Endothelial cell of umbilical vein (primary cell): Measurements from ENCODE around the gene RNASE7. TPM values are rescaled to one million over a fixed set of nuclear protein-coding genes. Genes with fewer than 3 reads are reported as not detected.

Experiments used
- BruUV-seq: library from RNA; stranded (reverse); fragments of 400-500 nt; replicated peaks from 2 replicates; lab custom pipeline; 2021; lab: Mats Ljungman, UMichigan
- CTCF ChIA-PET: fragments of 300-600, 350-600 bp; sonication (Branson Sonifier 250); formaldehyde crosslinking; loops from one replicate; lab custom pipeline; 2021; ENCODE audit warnings: antibody characterized with exemption, inconsistent platforms; lab: Charles Lee
- POLR2A ChIA-PET: fragments of 300-600, 350-600 bp; sonication (Branson Sonifier 250); formaldehyde crosslinking; loops from one replicate; lab custom pipeline; 2021; ENCODE audit warnings: antibody characterized with exemption, inconsistent platforms; lab: Charles Lee
- DNase-seq: peaks from one replicate; pipeline ENCODE4 v3.0.0-alpha.2; 2011; ENCODE audit warnings: low read depth, low spot score
- FAIRE-seq: peaks from 2 replicates; lab custom pipeline; 2011; peaks lifted over from hg19 to GRCh38; lab: Jason Lieb, UNC
- H2AFZ ChIP-seq: 2 replicates; pipeline ENCODE4 v1.6.0; 2012; ENCODE audit warnings: low read depth, low read length, control low read depth, inconsistent platforms
- H3K27ac ChIP-seq: 2 replicates; pipeline ENCODE4 v1.5.1; 2011; ENCODE audit warnings: low read depth, mild to moderate bottlenecking, control low read depth, low read length, moderate library complexity; ENCODE audit not compliant: insufficient read depth
- H3K27me3 ChIP-seq, 2 experiments: 2 replicates each; pipeline versions ENCODE4 v1.6.0 to v1.6.1; 2011; ENCODE audit warnings: low read length in 2 of 2, mixed read lengths in 1 of 2; ENCODE audit not compliant: control insufficient read depth in 2 of 2, insufficient read depth in 2 of 2
- H3K36me3 ChIP-seq, 2 experiments: 2 replicates in 1 of 2; 3 replicates in 1 of 2; pipeline ENCODE4 v1.5.1; 2011; ENCODE audit warnings: low read length in 2 of 2, mild to moderate bottlenecking in 1 of 2, moderate library complexity in 1 of 2; ENCODE audit not compliant: control insufficient read depth in 2 of 2, insufficient read depth in 2 of 2; ENCODE audit errors: extremely low read depth in 1 of 2
- H3K4me1 ChIP-seq: 3 replicates; pipeline ENCODE4 v1.5.1; 2011; ENCODE audit warnings: mild to moderate bottlenecking, low read length; ENCODE audit not compliant: control insufficient read depth, insufficient read depth; ENCODE audit errors: extremely low read depth
- H3K4me2 ChIP-seq: 2 replicates; pipeline ENCODE4 v1.6.1; 2011; ENCODE audit warnings: low read length, control low read depth, mixed read lengths; ENCODE audit not compliant: insufficient read depth
- H3K4me3 ChIP-seq, 3 experiments: fragments of 200-600 bp in 1 of 3; sonication (generic), shearing (Covaris generic) in 1 of 3; replicated peaks in 1 of 3; 2 replicates each; pipeline ENCODE4 v1.5.1; 2011 to 2016; ENCODE audit warnings: control low read depth in 3 of 3, low read length in 3 of 3, mild to moderate bottlenecking in 2 of 3, inconsistent platforms in 1 of 3, low read depth in 1 of 3, moderate library complexity in 1 of 3; ENCODE audit not compliant: insufficient read depth in 1 of 3
- H3K79me2 ChIP-seq: 2 replicates; pipeline ENCODE4 v1.6.0; 2012; ENCODE audit warnings: low read length, inconsistent platforms; ENCODE audit not compliant: control insufficient read depth, insufficient read depth
- H3K9ac ChIP-seq: replicated peaks from 2 replicates; pipeline ENCODE3; 2011; ENCODE audit warnings: low read length, control low read depth; ENCODE audit not compliant: insufficient read depth; ENCODE audit errors: extremely low read depth
- H3K9me1 ChIP-seq: replicated peaks from 3 replicates; pipeline ENCODE4 v1.6.0; 2011; ENCODE audit warnings: mild to moderate bottlenecking, low read length; ENCODE audit not compliant: control insufficient read depth, insufficient read depth; ENCODE audit errors: extremely low read depth
- H3K9me3 ChIP-seq: replicated peaks from 2 replicates; pipeline ENCODE4 v1.5.1; 2012; ENCODE audit warnings: low read length, inconsistent platforms; ENCODE audit not compliant: control insufficient read depth, insufficient read depth
- H4K20me1 ChIP-seq: replicated peaks from 2 replicates; pipeline ENCODE3; 2011; ENCODE audit warnings: mild to moderate bottlenecking, low read length; ENCODE audit not compliant: control insufficient read depth, insufficient read depth; ENCODE audit errors: extremely low read depth
- EZH2 ChIP-seq: IDR thresholded peaks from 2 replicates; pipeline ENCODE4 v1.6.1; 2012; ENCODE audit warnings: borderline replicate concordance, low read depth, mild to moderate bottlenecking, moderate library complexity, low read length, inconsistent platforms; ENCODE audit not compliant: severe bottlenecking
- FOS ChIP-seq: IDR thresholded peaks from 2 replicates; pipeline ENCODE4 v1.6.1; 2011; ENCODE audit warnings: mild to moderate bottlenecking, low read length, moderate library complexity, borderline replicate concordance; ENCODE audit not compliant: insufficient read depth
- GATA2 ChIP-seq: IDR thresholded peaks from 2 replicates; pipeline ENCODE4 v1.7.0; 2011; ENCODE audit warnings: low read depth, mild to moderate bottlenecking, moderate library complexity, mixed read lengths, low read length; ENCODE audit not compliant: insufficient read length, insufficient read depth
- JUN ChIP-seq: IDR thresholded peaks from 2 replicates; pipeline ENCODE4 v1.6.1; 2011; ENCODE audit warnings: borderline replicate concordance, low read depth; ENCODE audit not compliant: insufficient read length, insufficient read depth
- MAX ChIP-seq: IDR thresholded peaks from 2 replicates; pipeline ENCODE4 v1.6.1; 2011; ENCODE audit not compliant: insufficient read depth, insufficient read length
- MYC ChIP-seq: IDR thresholded peaks from one replicate; pipeline ENCODE4 v1.6.1; 2011; ENCODE audit warnings: mild to moderate bottlenecking, low read depth, low read length
- POLR2A ChIP-seq: IDR thresholded peaks from 2 replicates; pipeline ENCODE4 v1.6.1; 2012; ENCODE audit warnings: low read depth, mild to moderate bottlenecking, control low read depth, low read length
- POLR2AphosphoS5 ChIP-seq: IDR thresholded peaks from 2 replicates; pipeline ENCODE4 v1.6.1; 2012; ENCODE audit warnings: low read depth, mild to moderate bottlenecking, control low read depth, low read length, moderate library complexity; ENCODE audit not compliant: insufficient read depth
- dilution Hi-C: fragments of 300-500 bp; cut with MboI; formaldehyde crosslinking; loops from one replicate; pipeline ENCODE4 v1.15.0; 2019; ENCODE audit warnings: low sequenced_read_pairs; ENCODE audit not compliant: extremely low pct_ligation_motif_present
- intact Hi-C: fragments of 100-400 bp; cut with micrococcal nuclease; formaldehyde crosslinking; loops from one replicate; pipeline ENCODE4 v1.10.0; 2022
- polyA plus RNA-seq, 4 experiments: library from polyadenylated mRNA; depleted of rRNA in 3 of 4; stranded (reverse) in 3 of 4; unstranded in 1 of 4; fragments of >200 nt; gene quantifications; 2 replicates each; pipeline versions ENCODE4 v1.2.1 to v1.2.3, GENCODE V29; 2011 to 2012; ENCODE audit warnings: missing spikeins in 1 of 4
- total RNA-seq: library from RNA; stranded (reverse); gene quantifications from 2 replicates; pipeline ENCODE4 v1.2.3, GENCODE V29; 2021
- TF ChIP-seq, protein P1 (sequence below), 2 donors: IDR thresholded peaks; 1 replicate in 1 of 2; 2 replicates in 1 of 2; pipeline ENCODE4 v1.5.1; 2011; ENCODE audit warnings: low read length in 2 of 2, mild to moderate bottlenecking in 2 of 2, moderate library complexity in 2 of 2, control low read depth in 1 of 2, inconsistent platforms in 1 of 2, low read depth in 1 of 2; ENCODE audit not compliant: insufficient read depth in 1 of 2; ENCODE audit errors: extremely low read depth in 1 of 2

The RNASE7 gene
- total and polyA plus RNA-seq, 2 donors (not counting 3 experiments of a cell fraction or from before 2014, with no cell fraction given) = not detected

GRCh38 chr14:21023174-21023573 lies 19.0 kb upstream of the RNASE7 start:
- H4K20me1 ChIP-seq = no peaks in the 10 kb centered on the region
- DNase-seq (no peak), FAIRE-seq (no peak)
- dilution Hi-C loops = no loop called here
- no peaks in the 10 kb centered on the region for H3K4me1 ChIP-seq
- no peak overlapping the region for H3K4me2 ChIP-seq
- intact Hi-C loops = no loop called here
- H3K36me3 ChIP-seq = no peaks in the 10 kb centered on the region
- H3K9me3 ChIP-seq = no peaks in the 10 kb centered on the region
- H3K27ac ChIP-seq = no peak overlapping the region
- CTCF ChIA-PET = interaction anchor here (2.5 kb wide), 1 partner anchor 8 kb away, joined by 28 read pairs; no protein-coding TSS in a partner anchor
- no peak for TF ChIP-seq EZH2
- TF ChIP-seq, protein P1, sequence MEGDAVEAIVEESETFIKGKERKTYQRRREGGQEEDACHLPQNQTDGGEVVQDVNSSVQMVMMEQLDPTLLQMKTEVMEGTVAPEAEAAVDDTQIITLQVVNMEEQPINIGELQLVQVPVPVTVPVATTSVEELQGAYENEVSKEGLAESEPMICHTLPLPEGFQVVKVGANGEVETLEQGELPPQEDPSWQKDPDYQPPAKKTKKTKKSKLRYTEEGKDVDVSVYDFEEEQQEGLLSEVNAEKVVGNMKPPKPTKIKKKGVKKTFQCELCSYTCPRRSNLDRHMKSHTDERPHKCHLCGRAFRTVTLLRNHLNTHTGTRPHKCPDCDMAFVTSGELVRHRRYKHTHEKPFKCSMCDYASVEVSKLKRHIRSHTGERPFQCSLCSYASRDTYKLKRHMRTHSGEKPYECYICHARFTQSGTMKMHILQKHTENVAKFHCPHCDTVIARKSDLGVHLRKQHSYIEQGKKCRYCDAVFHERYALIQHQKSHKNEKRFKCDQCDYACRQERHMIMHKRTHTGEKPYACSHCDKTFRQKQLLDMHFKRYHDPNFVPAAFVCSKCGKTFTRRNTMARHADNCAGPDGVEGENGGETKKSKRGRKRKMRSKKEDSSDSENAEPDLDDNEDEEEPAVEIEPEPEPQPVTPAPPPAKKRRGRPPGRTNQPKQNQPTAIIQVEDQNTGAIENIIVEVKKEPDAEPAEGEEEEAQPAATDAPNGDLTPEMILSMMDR (IDR thresholded peaks at IDR 0.05; ENCODE audit: extremely low read depth in 1 of 2, insufficient read depth in 1 of 2, low read depth in 1 of 2, low read length in 2 of 2) = no peak
- no peak for TF ChIP-seq POLR2A
- no peak for TF ChIP-seq FOS
- TF ChIP-seq MYC = no peak
- TF ChIP-seq MAX = no peak
- TF ChIP-seq POLR2AphosphoS5 = no peak
- no peak for TF ChIP-seq JUN
- TF ChIP-seq GATA2 = no peak
- no peaks in the 10 kb centered on the region for H3K79me2 ChIP-seq
- no peak overlapping the region for H3K9ac ChIP-seq
- H3K4me3 ChIP-seq = no peak overlapping the region
- no peak overlapping the region for H2AFZ ChIP-seq
- peaks cover 45 to 59% of the 10 kb centered on the region in 2 experiments for H3K27me3 ChIP-seq
- POLR2A ChIA-PET = no interaction called here
- H3K9me1 ChIP-seq = no peaks in the 10 kb centered on the region
- BruUV-seq = no TSS peak
